K562 (cell line): Measurements from ENCODE around the gene POLR2H. TPM values are rescaled to one million over a fixed set of nuclear protein-coding genes. Genes with fewer than 3 reads are reported as not detected.

Source experiments
- ATAC-seq: fragments of 200-7000 bp; cut with Tn5 transposase; 3 replicates; pipeline ENCODE4 v1.9.1; 2020; ENCODE audit warnings: moderate library complexity
- BruUV-seq: library from RNA; stranded (reverse); fragments of 400-500 nt; replicated peaks from 2 replicates; lab custom pipeline; 2021; lab: Mats Ljungman, UMichigan
- CTCF ChIA-PET: fragments of 300-600 bp; formaldehyde crosslinking; extraction: SDS; loops from one replicate; lab custom pipeline; 2021; ENCODE audit warnings: low intra/inter-chr PET ratio; lab: Yijun Ruan, JAX
- POLR2A ChIA-PET: fragments of 300-600, 350-650 bp; sonication (Branson Sonifier 250); formaldehyde crosslinking; extraction: SDS; loops from one replicate; lab custom pipeline; 2021; ENCODE audit warnings: antibody characterized with exemption, inconsistent platforms; lab: Yijun Ruan, JAX
- DNase-seq, 4 experiments: peaks; one replicate each; pipeline versions ENCODE4 v3.0.0 to v3.0.0-alpha.2; 2011 to 2018; ENCODE audit warnings: low spot score in 3 of 4, mixed read lengths in 3 of 4; ENCODE audit errors: extremely low read depth in 1 of 4
- FAIRE-seq: peaks from 2 replicates; lab custom pipeline; 2011; peaks lifted over from hg19 to GRCh38; lab: Jason Lieb, UNC
- H2AFZ ChIP-seq: 2 replicates; pipeline ENCODE4 v1.6.0; 2011; ENCODE audit warnings: low read depth, low read length, control low read depth, inconsistent platforms
- H3K27ac ChIP-seq: fragments of 200-600 bp; 3 replicates; pipeline ENCODE4 v1.8.0; 2011; ENCODE audit warnings: low read depth, mild to moderate bottlenecking, control low read depth, inconsistent platforms, low read length, moderate library complexity, mixed read lengths; ENCODE audit errors: extremely low read depth
- H3K27me3 ChIP-seq, 2 experiments: fragments of 300-600 bp in 1 of 2; 2 replicates in 1 of 2; 3 replicates in 1 of 2; pipeline versions ENCODE4 v1.6.0 to v1.8.0; 2011; ENCODE audit warnings: inconsistent platforms in 2 of 2, low read length in 2 of 2, mild to moderate bottlenecking in 1 of 2, mixed read lengths in 1 of 2, moderate library complexity in 1 of 2; ENCODE audit not compliant: control insufficient read depth in 2 of 2, insufficient read depth in 2 of 2
- H3K36me3 ChIP-seq: fragments of 300-600 bp; 3 replicates; pipeline ENCODE4 v1.8.0; 2011; ENCODE audit warnings: mild to moderate bottlenecking, low read length, inconsistent platforms; ENCODE audit not compliant: control insufficient read depth, insufficient read depth
- H3K4me1 ChIP-seq, 2 experiments: fragments of 200-600 bp in 1 of 2; replicated peaks in 1 of 2; 2 replicates in 1 of 2; 3 replicates in 1 of 2; pipeline versions ENCODE4 v1.5.1 to v1.8.0; 2011; ENCODE audit warnings: inconsistent platforms in 2 of 2, low read length in 2 of 2, mild to moderate bottlenecking in 1 of 2, mixed read lengths in 1 of 2, moderate library complexity in 1 of 2; ENCODE audit not compliant: control insufficient read depth in 2 of 2, insufficient read depth in 2 of 2
- H3K4me2 ChIP-seq: 2 replicates; pipeline ENCODE4 v1.6.1; 2011; ENCODE audit warnings: low read length, control low read depth, inconsistent platforms, mixed read lengths; ENCODE audit not compliant: insufficient read depth
- H3K4me3 ChIP-seq: fragments of 200-600 bp; sonication (generic), shearing (Covaris generic); 2 replicates; pipeline ENCODE4 v1.5.1; 2016; ENCODE audit warnings: control low read depth, inconsistent platforms
- H3K79me2 ChIP-seq: fragments of 200-600 bp; 3 replicates; pipeline ENCODE4 v1.8.0; 2011; ENCODE audit warnings: low read length, inconsistent platforms; ENCODE audit not compliant: control insufficient read depth, insufficient read depth
- H3K9ac ChIP-seq, 2 experiments: 2 replicates each; pipeline versions ENCODE4 v1.6.0 to v1.6.1; 2011; ENCODE audit warnings: low read depth in 2 of 2, low read length in 2 of 2, control low read depth in 1 of 2, inconsistent platforms in 1 of 2, mild to moderate bottlenecking in 1 of 2, mixed read lengths in 1 of 2; ENCODE audit not compliant: insufficient read depth in 1 of 2
- H3K9me1 ChIP-seq: one replicate; pipeline ENCODE4 v1.6.0; 2011; ENCODE audit warnings: inconsistent platforms, mild to moderate bottlenecking, low read length, moderate library complexity; ENCODE audit not compliant: control insufficient read depth, insufficient read depth
- H3K9me3 ChIP-seq: replicated peaks from 2 replicates; pipeline ENCODE4 v1.5.1; 2011; ENCODE audit warnings: low read depth, low read length, inconsistent platforms; ENCODE audit not compliant: control insufficient read depth, insufficient read depth
- H4K20me1 ChIP-seq: replicated peaks from 2 replicates; pipeline ENCODE4 v1.6.1; 2011; ENCODE audit warnings: low read length, inconsistent platforms, mixed read lengths; ENCODE audit not compliant: control insufficient read depth, insufficient read depth
- BCLAF1 ChIP-seq, 2 experiments: fragments of 450-650 bp in 1 of 2; IDR thresholded peaks; 2 replicates each; pipeline ENCODE4 v1.6.1; 2011 to 2017; ENCODE audit warnings: low read depth in 2 of 2, antibody characterized with exemption in 1 of 2, borderline replicate concordance in 1 of 2, low read length in 1 of 2, mild to moderate bottlenecking in 1 of 2, mixed read lengths in 1 of 2; ENCODE audit not compliant: control insufficient read depth in 1 of 2
- NCOA1 ChIP-seq: fragments of 450-650 bp; IDR thresholded peaks from 2 replicates; pipeline ENCODE4 v1.6.1; 2016; ENCODE audit warnings: low read depth
- RREB1 ChIP-seq: fragments of 250-450 bp; sonication (Bioruptor Pico); IDR thresholded peaks from 2 replicates; pipeline ENCODE4 v1.4.0; 2020
- SRSF9 ChIP-seq: fragments of 200-400 bp; formaldehyde crosslinking; IDR thresholded peaks from 2 replicates; pipeline ENCODE4 v1.6.1; 2017; ENCODE audit warnings: low read depth, low read length, borderline replicate concordance
- ZNF24 ChIP-seq: fragments of 450-650 bp; IDR thresholded peaks from 2 replicates; pipeline ENCODE4 v1.6.1; 2016
- ZNF609 ChIP-seq: sonication (generic); formaldehyde crosslinking; IDR thresholded peaks from 2 replicates; pipeline ENCODE4 v1.8.1; 2023; ENCODE audit warnings: missing genetic modification reagents, mild to moderate bottlenecking, borderline replicate concordance
- ZZZ3 ChIP-seq: fragments of 450-650 bp; IDR thresholded peaks from 2 replicates; pipeline ENCODE4 v1.6.1; 2016; ENCODE audit warnings: antibody characterized with exemption, mild to moderate bottlenecking, moderate library complexity
- WGBS: fragments of 100-300 bp; shearing (Covaris generic); methylation state at CpG from one replicate; pipeline ENCODE4 v1.1.6; 2016; ENCODE audit warnings: low coverage, mixed read lengths; ENCODE audit not compliant: insufficient coverage; ENCODE audit errors: missing lambda C conversion rate; 5-methylcytosine and 5-hydroxymethylcytosine counted together
- in situ Hi-C: fragments of 300-500 bp; cut with MboI; formaldehyde crosslinking; loops from 4 replicates; pipeline ENCODE4 v1.15.0; 2018; ENCODE audit warnings: inconsistent platforms, mixed read lengths
- intact Hi-C: fragments of 100-400 bp; cut with micrococcal nuclease; formaldehyde crosslinking; loops from 2 replicates; pipeline ENCODE4 v1.14.2; 2022
- polyA plus RNA-seq, 8 experiments: library from polyadenylated mRNA; depleted of rRNA in 4 of 8; stranded (reverse) in 5 of 8; unstranded in 3 of 8; fragments of >200 nt; fragmentation: Nextera tagmentation in 2 of 8; fragmentation: Illumina TruSeq in 1 of 8; extraction: Ambion mirVana in 2 of 8; extraction: Trizol in 1 of 8; gene quantifications; 2 replicates each; pipeline versions ENCODE4 v1.2.1 to v1.2.3, GENCODE V29; 2011 to 2014; ENCODE audit warnings: inconsistent platforms in 1 of 8, missing spikeins in 1 of 8
- total RNA-seq, 7 experiments: library from RNA; depleted of rRNA in 6 of 7; stranded (reverse); fragments of >200 nt in 6 of 7; fragmentation: Illumina TruSeq in 2 of 7; extraction: Trizol in 2 of 7; gene quantifications; 2 replicates each; pipeline versions ENCODE4 v1.2.1 to v1.2.3, GENCODE V29; 2011 to 2021; ENCODE audit warnings: low replicate concordance in 1 of 7

POLR2H gene
- total and polyA plus RNA-seq, 9 of the 15 experiments (the other 6 are each of a cell fraction or from before 2014, with no cell fraction given): 128 to 512 (median 220) TPM

- peaks cover 49% of the 10 kb centered on the region; the same call in 2 of the 3 replicates for H3K79me2 ChIP-seq
- DNase-seq: no peak
- no peak for TF ChIP-seq NCOA1
- no peak for TF ChIP-seq ZNF24
- no peak for TF ChIP-seq ZZZ3
- TF ChIP-seq BCLAF1 (IDR thresholded peaks at IDR 0.05; ENCODE audit: borderline replicate concordance in 1 of 2, control insufficient read depth in 1 of 2, low read depth in 2 of 2, low read length in 1 of 2): no peak
- no peak for TF ChIP-seq SRSF9
- no peak for TF ChIP-seq ZNF609 (CRISPR knock-in tag)
- no peak for TF ChIP-seq RREB1 (CRISPR knock-in tag)
Measured at GRCh38 chr3:184325715-184326369, 35.7 kb upstream of the POLR2H start.

More at GRCh38 chr3:184325715-184326369, 35.7 kb upstream of the POLR2H start:
- Histone ChIP-seq H3K4me2 (no peak overlapping the region), H3K9me3 (no peaks in the 10 kb centered on the region), H2AFZ (no peak overlapping the region), H3K4me3 (no peak overlapping the region), H3K36me3 (peaks cover 98% of the 10 kb centered on the region), H3K4me1 (peaks cover 0 to 3% of the 10 kb centered on the region in 2 experiments; a peak in 2 of 5 replicates), H3K9me1 (no peaks in the 10 kb centered on the region), H3K27ac (no peak overlapping the region), H4K20me1 (peaks cover 14% of the 10 kb centered on the region), H3K9ac (no peak overlapping the region; a peak in 1 of 4 replicates), H3K27me3 (no peaks in the 10 kb centered on the region)
- POLR2A ChIA-PET: interaction anchor here (1.2 to 2.8 kb wide), 2 partner anchors 8 to 10 kb away, joined by 4 to 24 read pairs; no protein-coding TSS in a partner anchor
- in situ Hi-C loops (no loop called here), intact Hi-C loops (no loop called here)
- CTCF ChIA-PET: no interaction called here
- BruUV-seq: no TSS peak
- ATAC-seq (no peak), FAIRE-seq (no peak)
- 93% methylated on average over 6 of the region's 6 CpGs for WGBS
